Measurements from ENCODE around the gene DNMT3A.

- TF ChIP-seq CTCF (IDR thresholded peaks at IDR 0.05) (no peak), POLR2A (IDR thresholded peaks at IDR 0.05) (no peak)
Measured at GRCh38 chr2:25354116-25354515, 12.4 kb upstream of the DNMT3A start.

All from testis (tissue), 2 donors.